HG02870 (cell line): ENCODE data around the gene ZBTB17.
A peak's percentile ranks its signal among the peaks of the same experiment; 100 is the strongest.
"Not testable (repeated sequence)": the region's sequence is repeated elsewhere in the genome, so short reads cannot be mapped to it uniquely, and the experiment has no call there.

ENCODE experiments used
- ATAC-seq: cut with Tn5 transposase; IDR thresholded peaks from one replicate; pipeline ENCODE4 v1.9.1; 2021; ENCODE audit warnings: mild to moderate bottlenecking, moderate library complexity; ENCODE audit not compliant: unreplicated experiment

ZBTB17 gene

DNA sequence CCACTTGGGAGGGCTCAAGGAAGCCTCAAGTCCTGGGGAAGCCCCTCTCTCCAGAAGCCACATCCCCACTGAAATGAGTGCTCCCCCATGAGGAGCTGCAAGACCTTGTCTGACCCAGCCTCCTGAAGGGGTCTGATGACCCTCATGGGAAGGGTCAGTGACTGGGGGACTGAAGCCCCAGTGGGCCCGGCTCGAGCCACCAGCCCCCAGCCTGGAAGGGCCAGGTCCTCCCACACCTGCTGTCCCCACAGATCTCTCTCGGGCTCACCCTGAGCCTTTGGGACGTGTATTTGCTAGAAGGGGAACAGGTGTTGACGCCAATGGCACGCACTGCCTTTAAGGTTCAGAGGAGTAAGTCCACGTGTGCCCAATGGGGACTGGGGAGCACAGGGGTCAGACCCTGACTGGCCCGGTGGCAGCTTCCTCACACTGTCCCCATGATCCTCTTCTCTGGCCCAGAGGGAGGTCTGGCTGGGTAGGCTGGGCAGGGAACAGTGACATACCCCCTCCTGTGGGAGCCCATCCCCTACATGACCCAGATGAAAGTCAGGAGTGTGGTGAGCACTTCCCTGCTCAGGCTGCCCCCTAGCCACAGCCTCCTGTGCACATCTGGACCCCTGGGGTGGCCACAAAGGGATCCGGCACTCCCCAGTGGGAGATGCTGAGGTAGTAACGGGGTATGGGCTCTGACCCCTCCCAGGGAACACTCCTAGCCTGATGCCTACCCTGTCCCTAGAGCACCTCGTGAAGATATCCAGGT is 15.7 kb upstream of the ZBTB17 start:
- ATAC-seq = no peak

DNA sequence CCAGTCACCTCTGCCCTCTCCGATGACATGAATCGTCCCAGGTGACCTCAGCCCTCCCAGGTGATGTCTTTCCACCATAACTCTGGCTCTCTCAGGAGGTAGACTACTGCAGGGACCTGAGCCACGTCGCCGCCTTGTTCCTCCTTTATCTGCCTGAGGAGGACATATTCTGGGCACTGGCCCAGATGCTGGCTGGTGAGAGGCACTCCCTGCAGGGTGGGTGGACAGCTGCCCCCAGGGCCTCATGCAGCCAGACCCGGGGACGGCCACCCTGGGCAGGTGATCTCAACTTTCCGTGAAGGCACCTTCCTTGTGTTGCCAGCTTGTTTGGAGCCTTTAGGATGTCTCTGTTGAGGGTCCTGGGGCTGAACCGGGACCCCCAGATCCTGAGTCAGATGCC is 13.9 kb upstream of the ZBTB17 start:
- no peak for ATAC-seq

DNA sequence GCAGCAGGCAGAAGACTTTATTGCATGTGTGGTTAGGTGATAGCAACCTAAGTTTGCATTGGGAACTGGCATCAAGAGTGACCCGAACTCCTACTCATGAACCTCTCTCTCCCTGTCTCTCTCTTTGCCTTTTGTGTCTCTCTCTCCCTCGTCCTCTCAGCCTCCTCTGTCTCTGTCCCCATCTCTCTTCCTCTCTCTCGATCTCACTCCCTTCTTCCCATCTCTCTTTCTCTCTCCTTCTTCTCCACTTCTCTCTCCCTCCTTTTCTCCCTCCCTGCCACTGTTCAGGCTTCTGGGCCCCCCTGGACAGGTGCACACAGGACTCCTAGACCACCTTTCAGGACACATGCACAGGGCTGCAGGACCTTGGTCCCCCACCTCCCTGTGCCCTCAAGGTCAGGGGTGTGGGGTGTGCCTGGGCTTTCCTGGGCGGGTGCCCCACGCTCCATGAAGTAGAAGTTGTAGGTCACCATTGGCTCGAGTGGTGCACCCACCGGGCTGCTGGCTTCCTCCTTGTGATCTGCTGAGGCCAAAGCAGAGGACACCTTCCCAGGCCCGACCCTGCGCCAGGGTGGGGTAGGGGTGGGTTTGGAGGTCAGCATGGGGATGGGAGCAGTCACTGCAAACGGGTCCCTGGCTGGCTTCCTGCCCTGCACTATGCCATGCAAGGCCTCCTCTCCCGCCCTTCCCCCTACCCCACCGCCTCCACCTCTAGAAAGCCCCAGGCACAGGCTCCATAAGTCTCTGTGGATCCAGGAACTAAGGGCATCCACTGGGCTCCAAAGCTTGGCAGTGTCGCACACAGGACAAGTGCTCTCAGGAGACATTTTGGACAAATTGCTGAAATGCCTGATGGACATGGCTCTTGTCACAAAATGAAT is 13.2 kb upstream of the ZBTB17 start:
- no peak for ATAC-seq

DNA sequence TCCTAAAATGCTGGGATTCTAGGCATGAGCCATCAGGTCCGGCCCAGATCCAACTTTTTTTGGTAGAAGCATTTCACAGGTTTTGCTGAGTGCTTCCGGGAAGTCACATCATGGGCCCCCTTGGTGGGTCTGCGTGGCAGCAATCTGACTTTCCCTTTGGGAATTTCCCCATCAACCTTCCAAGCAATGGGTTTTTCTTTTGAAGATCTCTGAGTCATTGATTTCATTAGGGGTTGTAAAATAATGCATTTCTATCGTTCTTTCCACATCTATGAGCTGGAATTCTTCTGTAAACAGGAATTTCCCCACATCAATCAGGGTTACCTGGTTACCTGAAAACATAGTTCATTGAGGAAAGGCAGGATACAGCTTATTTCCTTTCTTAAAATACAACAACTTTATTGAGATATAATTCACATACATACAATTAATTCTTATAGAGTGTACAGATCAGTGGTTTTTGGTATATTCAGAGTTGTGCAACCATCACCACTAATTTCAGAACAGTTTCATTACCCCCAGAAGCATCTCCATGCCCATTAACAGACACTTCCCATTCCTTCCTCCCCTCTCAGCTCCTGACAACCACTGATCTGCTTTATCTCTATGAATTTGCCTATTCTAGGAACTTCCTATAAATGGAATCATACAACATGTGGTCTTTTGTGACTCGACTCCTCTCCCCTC is 9.9 kb upstream of the ZBTB17 start:
- ATAC-seq = no peak

DNA sequence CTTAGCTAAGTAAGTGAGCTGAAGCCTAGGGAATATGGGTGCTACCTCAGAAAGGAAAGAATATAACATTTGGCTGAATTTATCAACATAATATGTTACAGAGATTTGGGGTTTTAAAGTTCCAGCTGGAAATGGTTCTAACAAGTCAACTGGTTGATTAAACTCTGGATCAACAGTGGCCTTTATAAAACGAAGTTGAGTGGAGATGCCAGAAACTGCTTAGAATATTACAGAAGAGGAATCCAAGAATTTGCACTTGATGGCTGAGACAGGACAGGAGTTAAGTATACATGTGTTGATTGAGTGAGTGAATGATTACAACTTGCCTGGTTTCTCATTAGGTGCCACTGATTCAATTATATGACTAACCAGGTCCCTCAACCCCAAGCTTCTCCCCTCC is 7.4 kb upstream of the ZBTB17 start:
- ATAC-seq = no peak

DNA sequence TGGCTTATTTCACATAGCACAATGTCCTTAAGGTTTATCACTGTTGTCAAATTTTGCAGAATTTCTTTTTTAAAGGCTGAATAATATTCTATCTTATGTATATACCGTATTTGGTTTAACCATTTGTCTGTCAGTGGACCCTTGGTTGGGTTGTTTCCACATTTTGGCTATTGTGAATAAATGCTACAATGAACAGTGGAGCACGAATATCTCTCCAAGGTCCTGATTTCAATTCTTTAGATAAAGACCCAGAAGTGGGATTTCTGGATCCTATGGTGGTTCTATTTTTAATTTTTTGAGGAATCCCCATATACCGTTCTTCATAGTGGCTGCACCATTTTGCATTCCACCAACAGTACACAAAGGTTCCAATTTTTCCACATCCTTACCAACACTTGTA is 5.8 kb upstream of the ZBTB17 start:
- no peak for ATAC-seq

DNA sequence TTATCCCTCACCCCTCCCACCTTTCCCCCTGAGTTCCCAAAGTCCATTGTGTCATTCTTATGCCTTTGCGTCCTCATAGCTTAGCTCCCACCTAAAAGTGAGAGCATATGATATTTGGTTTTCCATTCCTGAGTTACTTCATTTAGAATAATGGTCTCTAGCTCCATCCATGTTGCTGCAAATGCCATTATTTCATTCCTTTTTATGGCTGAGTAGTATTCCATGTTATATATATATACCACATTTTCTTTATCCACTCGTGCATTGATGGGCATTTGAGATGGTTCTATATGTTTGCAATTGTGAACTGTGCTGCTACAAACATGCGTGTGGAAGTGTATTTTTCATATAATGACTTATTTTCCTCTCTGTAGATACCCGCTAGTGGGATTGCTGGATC is 2.0 kb upstream of the ZBTB17 start:
- not testable (repeated sequence) for ATAC-seq

DNA sequence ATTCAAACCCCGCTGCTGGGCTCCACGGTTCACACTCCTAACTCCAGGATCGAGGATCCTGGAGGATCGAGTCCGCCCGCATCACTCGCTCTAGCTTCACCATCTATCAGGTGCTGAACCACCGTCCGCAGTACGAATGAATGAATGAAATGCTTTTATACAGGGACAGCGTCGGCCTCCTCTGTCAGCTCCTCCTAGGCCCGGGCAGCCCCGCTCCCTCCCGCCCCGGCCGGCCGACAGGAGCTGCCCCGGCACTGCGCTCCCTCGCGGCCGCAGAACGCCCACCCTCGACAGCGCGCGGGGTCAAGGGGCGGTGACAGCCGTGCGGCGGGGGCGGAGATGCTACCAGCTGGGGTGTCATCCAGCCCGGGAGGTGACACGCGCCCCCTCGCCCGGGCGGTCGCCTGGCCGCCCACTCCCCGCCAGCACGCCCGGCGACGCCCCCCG is 520 bp downstream of the ZBTB17 start:
- ATAC-seq = peak; percentile 45

DNA sequence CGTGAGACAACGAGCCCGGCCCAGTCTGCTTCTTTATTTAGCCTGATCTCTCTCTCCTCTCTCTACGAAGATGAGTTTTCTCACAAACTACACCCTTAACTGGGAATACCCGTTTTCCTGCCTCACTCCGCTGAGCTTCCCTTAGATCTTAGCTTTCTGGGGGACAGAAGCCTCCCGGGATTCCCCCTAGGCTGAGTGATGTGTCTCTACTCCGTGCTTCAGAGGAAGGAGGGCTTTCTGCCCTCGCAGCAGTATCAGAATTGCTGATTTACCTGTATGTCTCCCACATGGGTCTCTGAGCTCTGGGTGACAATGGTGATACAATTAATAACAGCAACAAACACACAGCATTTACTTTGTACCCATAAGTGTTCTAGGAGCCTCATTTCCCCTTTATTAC is 1.0 kb downstream of the ZBTB17 start:
- no peak for ATAC-seq

DNA sequence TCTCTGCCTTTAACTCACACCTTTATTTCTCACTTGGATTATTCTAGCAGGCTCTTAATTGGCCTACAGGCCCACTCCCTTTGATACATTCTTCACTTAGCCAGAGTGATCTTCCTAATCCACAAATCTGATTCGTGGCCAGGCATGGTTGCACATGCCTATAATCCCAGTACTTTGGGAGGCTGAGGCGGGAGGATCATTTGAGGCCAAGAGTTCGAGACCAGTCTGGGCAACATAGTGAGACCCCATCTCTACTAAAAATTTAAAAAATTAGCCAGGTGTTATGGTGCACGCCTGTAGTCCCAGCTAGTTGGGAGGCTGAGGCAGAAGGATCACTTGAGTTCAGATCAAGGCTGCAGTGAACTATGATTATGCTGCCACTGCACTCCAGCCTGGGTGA is 2.1 kb downstream of the ZBTB17 start:
- no peak for ATAC-seq

DNA sequence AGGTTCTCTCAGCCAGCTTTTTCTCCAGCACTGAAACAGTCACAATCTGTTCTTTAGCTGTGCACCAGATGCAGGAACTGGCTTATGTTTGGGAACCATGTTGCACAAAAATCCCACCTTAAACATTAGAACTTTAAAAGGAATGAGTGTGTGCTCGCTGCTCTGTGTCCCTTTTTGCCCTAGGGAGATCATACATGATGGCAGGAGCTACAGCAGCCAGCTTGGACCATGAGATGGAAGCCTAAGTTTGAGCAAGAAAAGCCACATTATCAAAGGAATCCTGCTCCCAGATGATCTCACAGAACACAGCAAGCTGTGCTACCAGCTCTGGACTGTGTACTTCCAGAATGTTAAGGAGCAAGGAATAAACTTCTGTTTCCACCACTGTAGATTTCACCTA is 3.5 kb downstream of the ZBTB17 start:
- ATAC-seq = no peak

DNA sequence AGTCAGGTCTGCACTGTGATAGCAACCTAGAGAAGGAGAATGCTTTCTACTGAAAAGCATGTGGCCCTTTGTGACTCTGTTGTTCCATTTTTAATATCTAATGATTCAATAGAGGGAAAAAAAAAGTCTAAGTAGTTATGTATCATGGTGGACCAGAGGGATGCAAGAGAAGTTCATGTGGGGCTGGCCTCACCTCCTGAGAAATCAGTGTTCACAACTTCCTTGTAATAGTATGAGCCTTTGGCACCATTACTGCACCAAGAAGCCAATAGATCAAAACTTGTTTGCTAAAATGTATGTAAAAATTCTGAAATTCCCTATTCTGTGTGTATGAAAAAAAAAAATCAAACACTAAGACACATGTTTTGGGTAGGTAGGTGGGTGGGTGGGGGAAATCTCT is 5.0 kb downstream of the ZBTB17 start:
- no peak for ATAC-seq

DNA sequence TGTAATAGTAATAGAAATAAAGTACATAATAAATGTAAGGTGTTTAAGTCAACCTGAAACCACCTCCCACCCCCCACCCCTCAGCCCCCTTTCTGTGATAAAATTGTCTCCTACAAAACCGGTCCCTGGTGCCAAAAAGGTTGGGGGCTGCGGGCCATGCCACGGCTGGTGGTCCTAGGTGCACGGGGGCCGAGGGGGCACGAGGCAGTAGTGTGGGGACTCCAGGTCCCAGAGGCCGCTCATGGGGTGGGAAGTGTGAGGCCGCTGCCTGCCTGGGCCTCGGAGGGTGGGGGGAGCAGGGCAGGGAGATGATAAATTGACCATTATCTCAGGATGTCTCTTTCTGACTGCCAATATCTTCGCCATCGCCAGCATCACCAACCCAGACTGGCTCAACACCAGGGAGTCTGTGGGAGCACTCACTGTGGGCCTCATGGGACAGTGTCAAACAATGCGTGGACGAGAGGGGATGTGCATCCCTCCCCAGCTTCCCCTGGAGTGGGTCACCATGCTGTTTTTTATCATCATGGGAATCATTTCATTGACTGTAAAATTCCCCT is 6.5 kb downstream of the ZBTB17 start:
- no peak for ATAC-seq

DNA sequence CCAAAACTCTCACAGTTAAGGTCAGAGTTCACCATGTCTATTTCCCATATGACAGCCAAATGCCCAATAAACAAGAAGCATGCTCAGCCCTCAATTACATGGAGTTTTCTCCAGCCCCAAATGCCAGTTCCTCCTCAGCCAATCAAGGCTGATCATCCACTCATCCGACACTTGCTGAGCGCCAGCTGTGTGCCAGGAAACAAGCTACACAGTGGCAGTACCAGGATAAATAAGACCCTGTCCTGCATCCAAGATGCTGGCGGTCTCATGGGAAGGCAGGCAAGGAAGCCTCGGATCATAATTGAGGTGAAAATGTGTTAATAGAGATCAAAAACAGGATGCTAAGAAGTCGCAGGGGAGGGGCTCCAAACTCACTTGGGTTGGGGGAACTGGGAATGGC is 7.7 kb downstream of the ZBTB17 start:
- ATAC-seq = no peak

DNA sequence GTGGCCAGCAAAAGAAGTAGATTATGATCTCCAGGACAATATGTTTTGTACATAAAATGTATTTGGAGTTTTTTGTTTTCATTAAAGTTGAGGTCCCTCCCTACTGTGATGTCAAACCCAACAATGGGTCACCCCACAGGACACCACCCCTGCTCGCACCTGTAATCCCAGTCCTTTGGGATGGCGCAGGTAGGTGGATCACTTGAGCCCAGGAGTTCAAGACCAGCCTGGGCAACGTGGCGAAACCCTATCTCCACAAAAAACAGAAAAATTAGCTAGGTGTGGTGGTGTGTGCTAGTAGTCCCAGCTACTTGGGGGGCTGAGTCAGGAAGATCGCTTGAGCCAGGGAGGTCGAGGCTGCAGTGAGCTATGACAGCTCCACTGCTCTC is 9.0 kb downstream of the ZBTB17 start:
- ATAC-seq = no peak

DNA sequence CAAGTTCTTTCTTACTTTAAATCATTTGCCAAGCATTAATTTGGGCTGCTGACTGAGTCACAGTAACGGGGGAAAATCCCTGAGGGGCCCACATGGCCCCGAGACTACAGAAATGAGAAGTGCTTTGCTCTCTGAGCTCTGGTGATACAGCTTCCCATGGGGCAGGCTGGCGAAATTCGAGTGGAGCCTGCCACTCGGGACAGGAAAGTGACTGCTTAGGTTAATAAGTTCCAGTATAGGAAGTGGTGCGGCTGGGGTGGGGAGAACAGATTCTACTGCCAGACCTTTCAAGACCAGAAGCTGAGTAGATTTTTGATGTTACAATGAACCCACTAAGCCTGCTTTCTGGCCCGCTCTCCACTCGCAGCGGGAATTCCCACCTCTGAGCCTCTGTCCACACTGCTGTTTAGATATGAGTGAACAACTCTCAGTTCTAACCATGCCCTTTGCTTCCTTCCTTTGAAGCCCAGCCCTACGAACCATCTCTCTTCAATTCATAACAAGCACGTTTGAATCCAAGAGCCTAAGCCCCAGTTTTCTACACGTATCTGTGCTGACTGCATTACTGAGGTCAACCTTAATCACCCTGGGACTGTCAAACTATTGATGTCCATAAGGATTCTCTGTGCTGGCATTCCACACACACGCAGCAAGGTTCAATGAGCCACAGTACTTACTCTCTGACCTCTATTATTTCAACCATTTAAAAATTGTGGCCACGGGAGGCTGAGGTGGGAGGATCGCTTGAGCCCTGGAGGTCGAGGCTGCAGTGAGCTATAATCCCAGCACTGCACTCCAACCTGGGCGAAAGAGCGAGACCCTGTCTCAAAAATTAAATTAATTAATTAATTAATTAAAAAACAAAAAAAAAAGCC is 9.6 kb downstream of the ZBTB17 start:
- peak; percentile 73 for ATAC-seq

DNA sequence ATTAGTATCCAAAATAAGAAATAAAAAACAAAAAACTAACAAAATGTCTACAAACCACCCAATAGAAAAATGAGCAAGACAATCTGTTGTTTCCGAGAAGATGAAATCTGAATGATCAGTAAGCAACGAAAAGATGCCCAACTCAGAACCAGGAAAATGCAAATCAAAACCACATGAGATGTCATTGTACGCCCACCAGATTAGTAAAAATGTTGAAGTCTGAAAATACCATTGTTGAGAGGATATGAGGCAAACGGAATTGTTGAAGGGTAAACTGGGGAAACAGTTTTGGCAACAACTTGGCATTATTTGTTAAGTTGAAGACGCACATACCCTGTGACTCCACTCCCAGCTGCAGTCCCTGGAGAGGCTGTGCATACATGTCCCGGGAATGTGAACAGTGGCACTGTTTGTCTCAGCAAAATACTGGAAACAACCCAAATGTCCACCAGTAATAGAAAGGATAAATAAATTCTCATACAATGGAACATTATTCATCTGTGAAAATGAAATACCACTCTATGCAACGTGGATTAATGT is 10.6 kb downstream of the ZBTB17 start:
- ATAC-seq = no peak

DNA sequence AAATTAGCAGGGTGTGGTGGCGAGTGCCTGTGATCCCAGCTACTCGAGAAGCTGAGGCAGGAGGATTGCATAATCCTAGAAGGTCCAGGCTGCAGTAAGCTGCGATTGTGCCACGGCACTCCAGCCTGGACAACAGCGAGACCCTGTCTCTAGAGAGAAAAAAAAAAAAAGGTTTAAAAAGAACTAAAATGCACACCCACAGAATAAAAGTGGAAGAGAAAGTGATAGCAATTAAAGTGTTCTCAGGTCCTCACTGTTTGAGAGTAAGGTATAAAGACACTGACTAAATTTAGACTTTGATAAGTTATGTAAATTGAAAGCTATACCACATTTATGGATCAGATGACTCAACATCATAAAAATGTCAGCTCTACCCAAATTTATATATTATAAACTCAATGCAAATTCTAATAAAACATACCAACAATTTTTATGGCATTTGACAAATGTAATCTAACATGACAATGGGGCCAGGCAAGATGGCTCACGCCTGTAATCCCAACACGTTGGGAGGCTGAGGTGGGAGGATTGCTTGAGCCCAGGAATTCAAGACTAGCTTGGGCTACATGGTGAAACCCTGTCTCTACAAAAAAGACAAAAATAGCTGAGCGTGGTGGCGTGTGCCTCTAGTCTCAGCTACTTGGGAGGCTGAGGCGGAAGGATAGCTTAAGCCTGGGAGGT is 11.8 kb downstream of the ZBTB17 start:
- no peak for ATAC-seq

DNA sequence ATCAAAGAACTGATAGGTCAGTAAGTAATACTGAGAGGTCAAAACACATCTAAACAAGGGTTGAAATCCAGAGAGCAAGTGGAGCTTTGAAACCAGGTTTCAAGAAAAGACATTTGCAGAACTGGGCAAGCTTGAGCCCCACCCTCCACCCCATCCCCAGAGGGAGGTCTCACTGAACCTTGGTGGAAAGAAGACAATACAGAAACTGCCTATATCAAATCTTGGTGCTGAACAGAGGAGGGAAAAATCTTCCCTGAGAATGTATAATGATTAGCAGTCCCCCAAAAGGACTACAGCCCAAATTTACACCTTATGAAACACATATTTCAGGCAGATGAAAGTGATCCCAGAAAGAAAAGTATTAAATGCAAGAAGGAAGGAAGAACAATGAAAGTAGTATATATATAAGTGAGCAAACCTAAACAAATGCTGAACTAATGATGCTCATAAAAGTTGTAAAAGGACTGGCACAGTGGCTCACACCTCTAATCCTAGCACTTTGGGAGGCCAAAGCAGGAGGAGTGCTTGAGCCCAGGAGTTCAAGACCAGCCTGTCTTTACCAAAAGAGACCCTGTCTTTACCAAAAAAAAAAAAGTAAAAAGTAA is 12.4 kb downstream of the ZBTB17 start:
- no peak for ATAC-seq
